Jurkat, Clone E6-1 (cell line): ENCODE data around the gene FBXO38. TPM values are rescaled to one million over a fixed set of nuclear protein-coding genes. Genes with fewer than 3 reads are reported as not detected.

Source experiments
- DNase-seq: peaks from one replicate; pipeline ENCODE4 v3.0.0-alpha.2; 2011; ENCODE audit warnings: low read depth, low spot score
- H3K4me3 ChIP-seq: 2 replicates; pipeline ENCODE4 v1.5.1; 2011; ENCODE audit warnings: mild to moderate bottlenecking, low read length, control low read depth, moderate library complexity
- polyA plus RNA-seq: library from polyadenylated mRNA; unstranded; fragments of >200 nt; gene quantifications from one replicate; pipeline ENCODE4 v1.2.1, GENCODE V29; 2012; ENCODE audit warnings: missing spikeins; ENCODE audit not compliant: insufficient read length, insufficient read depth

The FBXO38 gene, protein sequence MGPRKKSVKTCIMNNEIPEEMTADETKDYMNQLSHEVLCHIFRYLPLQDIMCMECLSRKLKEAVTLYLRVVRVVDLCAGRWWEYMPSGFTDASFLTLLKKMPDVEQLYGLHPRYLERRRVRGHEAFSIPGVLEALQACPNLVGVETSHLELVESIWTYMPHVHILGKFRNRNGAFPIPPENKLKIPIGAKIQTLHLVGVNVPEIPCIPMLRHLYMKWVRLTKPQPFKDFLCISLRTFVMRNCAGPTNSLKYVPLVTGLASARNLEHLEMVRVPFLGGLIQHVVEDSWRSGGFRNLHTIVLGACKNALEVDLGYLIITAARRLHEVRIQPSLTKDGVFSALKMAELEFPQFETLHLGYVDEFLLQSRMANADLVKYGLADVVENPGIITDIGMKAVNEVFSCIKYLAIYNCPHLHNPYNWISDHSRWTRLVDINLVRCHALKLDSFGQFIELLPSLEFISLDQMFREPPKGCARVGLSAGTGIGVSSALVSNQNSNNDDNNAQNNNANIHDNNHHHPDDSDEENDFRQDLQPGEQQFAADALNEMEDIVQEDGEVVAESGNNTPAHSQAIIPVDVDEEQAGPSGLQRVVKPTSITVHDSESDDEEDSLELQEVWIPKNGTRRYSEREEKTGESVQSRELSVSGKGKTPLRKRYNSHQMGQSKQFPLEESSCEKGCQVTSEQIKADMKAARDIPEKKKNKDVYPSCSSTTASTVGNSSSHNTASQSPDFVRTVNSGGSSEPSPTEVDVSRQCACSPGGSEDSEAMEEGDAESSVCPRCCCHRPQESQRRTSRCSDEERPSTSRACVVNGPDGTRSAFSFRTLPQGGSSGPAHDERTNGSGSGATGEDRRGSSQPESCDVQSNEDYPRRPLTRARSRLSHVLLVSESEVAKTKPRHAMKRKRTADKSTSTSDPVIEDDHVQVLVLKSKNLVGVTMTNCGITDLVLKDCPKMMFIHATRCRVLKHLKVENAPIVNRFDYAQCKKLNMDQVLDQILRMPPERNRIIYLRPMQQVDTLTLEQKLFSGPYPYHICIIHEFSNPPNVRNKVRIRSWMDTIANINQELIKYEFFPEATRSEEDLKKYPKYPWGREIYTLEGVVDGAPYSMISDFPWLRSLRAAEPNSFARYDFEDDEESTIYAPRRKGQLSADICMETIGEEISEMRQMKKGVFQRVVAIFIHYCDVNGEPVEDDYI
- 35.2 TPM for polyA plus RNA-seq

DNA sequence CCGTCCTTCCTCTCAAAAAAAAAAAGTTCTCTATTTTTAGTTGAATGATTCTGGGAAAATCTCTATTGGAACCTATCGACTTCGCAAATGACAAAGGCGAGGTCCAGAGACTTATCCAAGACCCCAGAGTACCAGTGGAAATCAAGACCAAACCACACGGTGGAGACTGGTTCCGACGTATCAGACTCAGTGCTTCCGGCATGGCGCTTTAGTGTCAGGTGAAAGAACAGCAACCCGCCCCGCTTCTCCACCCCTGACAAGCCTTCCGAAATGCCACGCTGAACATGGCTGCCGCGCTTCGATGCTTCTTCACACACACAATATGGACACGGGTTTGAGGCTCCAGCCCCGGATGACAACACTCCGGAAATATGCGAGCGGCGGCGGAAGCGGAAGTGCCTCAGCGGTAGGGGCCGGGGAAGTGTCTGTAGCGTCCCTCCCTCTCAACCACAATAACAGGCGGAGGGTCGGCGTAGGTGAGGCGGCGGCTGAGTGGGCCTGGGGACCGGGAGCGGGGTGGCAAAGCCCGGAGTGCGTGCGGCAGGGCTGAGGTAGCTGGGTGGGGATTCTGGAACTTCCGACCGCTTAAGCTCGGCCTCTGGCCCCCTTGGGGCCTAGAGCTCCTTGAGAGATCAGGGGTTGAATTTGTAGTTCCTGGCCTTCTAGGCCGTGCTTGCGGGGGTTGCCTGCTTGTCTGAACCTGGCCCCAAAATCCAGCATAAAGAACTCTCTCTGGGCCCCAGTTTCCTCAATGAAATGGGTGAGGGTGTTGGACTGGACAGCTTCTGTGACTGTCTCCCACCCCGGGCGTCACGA lies at the start of gene FBXO38:
Gene FBXO38 (plus strand): TSS at position 395 of the 816 bp plus-strand sequence. CDS start 10,819 bp downstream, outside the sequence.
- peak within 1 kb of the TSS; percentile 87 for H3K4me3 ChIP-seq
- DNase-seq: peak; percentile 97

DNA sequence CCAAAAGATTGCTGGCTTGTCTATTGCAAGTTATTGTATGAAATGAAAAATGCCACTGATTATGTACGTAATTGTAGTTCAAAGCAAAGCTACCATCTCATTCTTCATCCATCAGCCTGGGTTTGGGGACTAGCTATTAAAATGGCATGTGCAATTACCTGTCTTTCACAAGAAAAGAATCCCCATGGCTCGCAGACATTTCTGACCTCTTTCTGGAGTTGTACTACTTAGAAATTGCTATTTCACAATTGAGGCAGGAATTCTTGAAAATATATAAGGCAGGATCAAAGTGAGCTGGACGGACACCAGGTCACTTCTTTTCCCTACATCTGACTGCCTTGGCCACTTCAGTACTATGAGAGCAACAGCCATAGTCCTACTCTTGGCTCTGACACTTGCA lies 48.5 kb upstream of the FBXO38 start, which contains the start of gene SPINK9:
Gene SPINK9 (plus strand): TSS at position 301 of the 400 bp plus-strand sequence. CDS start 55 bp downstream, at position 356.
- DNase-seq: no peak
- no peak within 1 kb of the TSS for H3K4me3 ChIP-seq

DNA sequence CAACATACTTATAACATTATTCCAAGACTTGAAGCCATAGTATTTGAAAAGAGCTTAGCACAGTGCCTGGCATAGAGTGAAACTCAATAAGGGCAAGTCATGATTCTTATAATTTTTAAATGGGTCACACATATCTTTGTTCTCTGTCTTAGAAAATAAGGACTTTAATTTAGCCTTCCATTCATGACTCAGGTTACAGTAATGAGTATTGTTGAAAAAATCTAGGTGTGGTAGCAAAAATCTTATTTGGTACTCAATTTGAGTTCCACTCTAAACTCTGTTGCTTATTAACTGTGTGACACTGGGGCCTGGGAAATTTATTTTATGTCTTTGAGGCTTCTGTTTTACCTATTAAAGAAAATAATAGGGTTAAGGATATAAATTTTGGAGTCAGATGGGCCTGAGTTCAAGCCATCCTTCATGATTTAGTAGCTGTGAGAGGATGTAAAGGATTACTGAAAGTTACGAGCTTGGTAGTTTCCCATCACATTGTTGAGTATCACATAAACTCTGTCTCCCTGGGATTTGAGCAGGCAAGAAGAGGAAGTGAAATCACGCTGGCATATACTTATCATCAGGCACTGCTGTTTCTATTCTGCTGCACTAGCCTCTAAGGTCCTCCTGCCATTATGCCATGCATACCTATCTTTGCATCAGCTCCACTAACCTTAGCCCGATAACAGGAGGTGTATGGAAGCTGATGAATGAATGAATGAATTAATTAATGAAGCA lies 46.9 kb upstream of the FBXO38 start:
- H3K4me3 ChIP-seq: no peak overlapping the region
- DNase-seq: no peak

DNA sequence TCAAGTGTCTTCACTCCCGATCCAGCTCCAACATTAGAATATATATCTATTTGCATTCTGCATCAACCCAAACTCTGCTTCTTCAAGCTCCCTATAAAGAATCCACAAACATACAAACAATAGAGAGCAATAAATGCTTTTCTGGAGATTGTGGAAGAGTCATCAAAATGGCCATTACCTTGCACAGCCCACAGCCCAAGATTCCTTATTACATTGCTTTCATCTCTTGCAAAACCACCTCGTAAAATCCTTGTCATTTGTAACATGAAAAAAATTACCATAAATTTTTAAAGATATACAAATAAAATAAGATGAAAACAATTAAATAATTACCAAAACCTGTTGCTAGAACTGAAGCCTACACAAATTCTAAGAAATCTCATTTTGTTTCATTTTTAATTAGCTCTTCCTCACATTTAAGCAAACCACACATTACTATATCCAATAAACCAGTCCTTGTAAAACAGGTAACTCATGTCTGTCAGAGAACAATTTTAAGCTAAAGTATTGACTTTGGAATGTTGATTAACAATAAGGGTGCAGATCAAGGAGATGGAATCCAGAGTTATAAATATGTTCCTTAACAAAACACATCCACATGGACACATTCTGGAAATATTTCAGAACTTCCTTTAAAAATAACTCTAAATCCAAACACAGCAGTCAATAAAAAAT lies 41.2 kb upstream of the FBXO38 start:
- H3K4me3 ChIP-seq: no peak overlapping the region
- no peak for DNase-seq

DNA sequence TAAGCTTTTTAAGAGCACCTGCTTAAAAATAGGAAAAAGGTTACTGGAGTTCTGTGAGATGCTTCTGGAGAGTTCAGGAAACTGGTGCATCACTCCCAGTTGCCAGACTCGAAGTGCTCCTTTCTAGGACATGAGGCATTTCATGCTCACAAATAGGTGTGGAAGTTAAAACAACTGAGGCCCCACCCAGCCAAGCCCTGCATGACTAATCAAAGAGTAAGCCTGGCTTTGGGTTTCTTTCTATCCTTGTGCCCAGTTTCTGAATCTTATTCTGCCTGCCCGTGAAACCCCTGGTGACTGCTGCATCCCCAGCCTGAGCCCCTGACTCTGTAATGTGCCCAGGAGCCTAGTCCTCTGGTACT lies 40.7 kb upstream of the FBXO38 start:
- no peak for DNase-seq
- no peak overlapping the region for H3K4me3 ChIP-seq

DNA sequence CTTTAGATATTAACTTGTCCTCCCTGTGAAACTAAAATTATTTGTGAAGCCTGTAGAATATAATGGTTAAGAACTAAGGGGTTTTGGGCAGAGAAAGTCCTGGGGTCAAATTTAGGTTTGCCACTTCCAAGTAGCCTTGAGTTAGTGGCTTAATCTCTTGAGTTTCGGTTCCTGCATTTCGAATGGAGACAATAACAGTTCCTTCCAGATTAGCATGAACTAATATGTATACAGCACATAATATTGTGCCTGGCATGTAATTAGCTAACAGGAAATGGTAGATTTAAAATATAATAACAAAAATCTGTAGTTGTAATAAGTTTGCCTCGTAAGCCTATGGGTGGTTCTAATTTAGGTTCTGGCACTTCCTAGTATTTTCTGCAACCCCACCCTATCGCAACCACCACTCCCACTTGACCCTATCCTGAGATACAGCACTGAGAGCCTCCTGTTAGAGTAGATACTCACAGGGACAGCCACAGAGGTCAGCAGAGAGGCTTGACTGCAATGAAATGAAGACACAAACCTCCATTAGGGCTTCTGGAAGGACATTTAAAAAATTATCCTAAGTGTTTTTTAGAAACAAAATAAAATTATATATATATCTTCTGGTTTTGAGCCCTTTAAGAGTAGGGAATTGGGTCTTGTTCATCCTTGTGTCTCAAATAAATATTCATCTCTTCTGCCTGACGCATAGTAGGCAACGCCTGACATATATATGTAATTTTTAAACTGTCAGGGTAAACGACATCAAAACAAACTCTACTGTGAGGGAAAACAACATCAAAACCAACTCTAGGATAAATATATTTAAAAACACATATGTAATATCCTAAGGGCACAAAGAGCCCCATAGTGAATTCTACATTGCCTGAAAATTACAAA lies 39.9 kb upstream of the FBXO38 start:
- no peak for DNase-seq

DNA sequence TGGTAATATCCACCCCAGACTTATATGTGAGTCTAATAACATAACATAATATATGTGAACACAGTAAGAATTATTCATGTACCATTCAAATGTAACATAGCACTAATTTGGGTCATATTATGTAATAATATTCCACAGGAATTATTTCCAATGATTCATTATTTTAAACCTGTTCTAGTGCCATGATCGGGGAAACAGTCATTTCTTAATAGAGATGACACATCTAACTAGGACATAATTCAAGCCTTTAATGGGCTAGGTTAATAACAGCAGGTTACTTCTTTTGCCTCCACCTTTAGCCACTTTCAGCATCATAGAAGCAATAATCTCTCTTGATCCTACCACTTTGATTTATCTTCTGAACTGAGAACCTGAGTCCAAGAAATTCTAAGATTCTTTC lies 36.1 kb upstream of the FBXO38 start:
- no peak for DNase-seq
- H3K4me3 ChIP-seq: no peak overlapping the region

More for the DNA sequence above, 39.9 kb upstream of the FBXO38 start:
- H3K4me3 ChIP-seq: no peak overlapping the region

DNA sequence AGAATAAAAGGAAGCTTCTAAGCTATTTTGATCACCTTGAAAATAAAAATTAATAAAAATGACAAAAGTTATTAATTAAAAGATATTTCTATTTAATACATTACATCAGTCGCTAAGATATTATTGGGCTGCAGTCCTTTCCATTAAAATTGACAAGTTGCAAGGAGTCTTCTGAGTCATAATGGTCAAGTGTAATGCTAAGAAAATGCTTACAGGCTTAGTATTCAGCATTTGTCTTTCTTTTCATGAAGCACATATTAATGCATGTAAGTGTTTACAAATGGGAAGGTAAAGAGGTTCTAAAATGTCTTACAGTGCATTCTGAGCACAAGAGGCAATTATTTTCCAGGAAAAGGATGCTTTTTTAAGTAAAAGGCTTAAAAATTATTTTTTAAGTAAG lies 31.1 kb upstream of the FBXO38 start:
- H3K4me3 ChIP-seq: no peak overlapping the region

DNA sequence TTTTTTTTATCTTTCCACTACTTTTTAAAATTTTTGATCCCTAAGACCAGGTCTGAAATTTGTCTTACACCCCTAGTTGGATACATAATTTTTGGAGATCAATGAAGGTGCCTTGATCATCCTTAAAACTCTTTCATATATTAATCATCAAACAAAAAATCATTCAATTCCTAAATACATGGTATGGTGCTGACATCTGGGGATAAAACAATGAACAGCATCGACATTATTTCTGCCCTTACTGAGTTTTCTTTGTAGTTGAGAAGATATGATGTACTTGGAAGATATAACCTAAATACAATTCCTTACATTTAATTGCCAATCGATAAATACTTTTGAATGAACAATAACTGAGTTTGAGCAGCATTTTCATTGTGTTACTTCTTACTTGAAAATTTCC lies 30.1 kb upstream of the FBXO38 start:
- no peak for DNase-seq

More for the DNA sequence above, 31.1 kb upstream of the FBXO38 start:
- no peak for DNase-seq

DNA sequence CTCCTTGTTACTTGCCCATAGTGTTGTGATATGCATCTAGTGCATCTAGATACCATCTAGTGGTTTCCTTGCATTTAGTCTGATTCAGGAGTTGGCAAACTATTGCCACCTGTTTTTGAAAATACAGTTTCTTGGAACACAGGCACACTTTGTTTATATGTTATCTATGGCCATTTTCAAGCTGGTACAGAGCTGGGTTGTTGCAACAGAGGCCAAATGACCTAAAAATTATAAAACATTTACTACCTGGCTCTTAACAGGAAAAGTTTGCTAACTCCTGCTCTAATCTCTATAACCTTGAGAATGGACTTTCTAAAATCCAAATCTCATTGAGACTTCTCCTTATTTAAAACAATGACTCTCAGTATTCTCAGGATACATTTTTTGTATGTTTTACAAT lies 19.4 kb upstream of the FBXO38 start:
- no peak for DNase-seq
- no peak overlapping the region for H3K4me3 ChIP-seq

More for the DNA sequence above, 30.1 kb upstream of the FBXO38 start:
- H3K4me3 ChIP-seq: no peak overlapping the region

DNA sequence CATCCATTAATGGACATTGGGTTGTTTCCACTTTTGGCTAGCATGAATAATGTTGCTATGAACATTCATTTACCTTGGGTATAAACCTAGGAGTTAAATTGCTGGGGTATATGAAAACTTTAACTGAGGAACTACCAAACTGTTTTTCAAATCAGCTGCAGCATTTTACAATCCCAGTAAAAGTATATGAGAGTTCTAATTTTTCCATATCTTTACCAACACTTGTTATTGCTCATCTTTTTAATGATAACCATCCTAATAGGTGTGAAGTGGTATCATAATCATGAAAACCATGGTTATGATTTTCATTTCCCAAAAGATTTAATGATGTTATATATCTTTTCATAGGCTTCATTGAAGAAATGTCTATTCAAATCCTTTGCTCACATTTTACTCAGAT lies 15.5 kb upstream of the FBXO38 start:
- no peak for DNase-seq
- H3K4me3 ChIP-seq: no peak overlapping the region

DNA sequence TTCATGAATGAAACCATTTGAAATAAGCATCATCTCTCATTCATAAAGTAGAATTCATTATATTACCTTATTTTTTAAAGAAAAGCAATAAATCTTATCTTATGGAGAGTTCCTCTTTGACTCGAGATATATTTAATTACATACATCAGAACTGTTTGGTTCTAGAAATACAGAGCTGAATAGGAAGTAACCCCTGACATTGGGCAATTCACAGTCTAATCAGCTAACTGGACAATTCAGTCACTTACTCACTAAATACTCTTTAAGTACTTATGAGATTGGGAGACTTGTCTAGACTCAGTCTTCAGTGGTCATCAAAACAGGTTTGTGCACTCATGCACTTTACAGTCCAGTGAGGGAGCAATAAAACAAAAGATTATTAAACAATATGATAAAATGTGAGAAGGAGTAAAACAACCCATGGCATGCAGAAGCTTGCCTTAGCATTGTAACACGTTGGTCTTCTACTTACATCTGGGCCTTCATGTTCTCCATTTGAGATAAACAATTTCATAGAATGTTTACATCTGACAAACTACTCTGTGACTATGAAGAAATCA lies 11.5 kb upstream of the FBXO38 start:
- no peak overlapping the region for H3K4me3 ChIP-seq
- DNase-seq: no peak

DNA sequence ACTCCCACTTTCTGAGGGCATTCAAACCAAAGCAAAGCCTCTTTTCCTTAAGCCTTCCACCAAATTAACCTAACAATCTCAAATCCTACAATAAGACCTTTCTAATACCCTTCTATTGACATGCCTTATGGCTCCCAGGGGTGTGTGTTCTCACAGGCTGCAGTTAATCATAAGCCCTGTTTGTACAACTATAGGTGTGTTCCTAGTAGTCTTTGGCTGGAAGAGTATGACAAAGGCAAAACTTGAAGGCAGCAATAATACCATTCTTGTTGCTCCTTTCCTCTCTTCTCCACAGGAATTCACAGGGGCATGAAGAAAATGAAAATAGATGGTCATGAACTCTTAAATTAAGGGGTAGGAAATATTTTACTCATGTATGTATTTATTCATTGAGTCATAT lies 10.9 kb upstream of the FBXO38 start:
- H3K4me3 ChIP-seq: no peak overlapping the region
- DNase-seq: no peak

DNA sequence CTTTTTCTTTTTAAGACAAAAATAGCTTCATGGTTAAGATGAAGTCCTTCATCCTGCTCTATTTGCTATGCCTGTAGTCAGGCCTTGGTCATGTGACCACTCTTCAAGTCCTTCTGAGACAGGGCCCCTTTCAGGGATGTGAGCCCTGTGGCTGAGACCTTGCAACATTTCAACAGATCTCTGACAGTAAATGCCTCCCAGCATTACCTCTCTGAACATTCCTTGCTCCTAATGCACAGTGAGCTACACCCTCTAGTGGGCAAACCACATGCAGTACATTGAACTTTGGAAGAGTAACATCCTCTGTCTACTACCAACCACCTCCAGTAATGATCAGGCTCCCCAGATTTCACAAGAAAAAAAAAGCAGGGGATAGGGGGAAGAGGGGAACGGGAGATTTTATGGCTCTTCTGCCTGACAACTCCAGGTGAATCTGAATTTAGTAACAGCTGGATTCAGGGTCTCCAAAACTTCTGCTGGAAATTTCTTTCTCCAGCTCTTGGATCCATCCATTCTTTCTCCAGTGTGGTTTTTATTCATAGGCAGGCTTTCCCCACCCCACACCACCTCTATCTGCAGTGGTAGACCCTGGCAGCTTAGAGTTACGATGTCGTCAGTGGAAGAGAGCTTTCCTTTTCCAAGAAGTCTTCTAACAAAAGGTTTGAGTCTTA lies 8.9 kb upstream of the FBXO38 start:
- H3K4me3 ChIP-seq: no peak overlapping the region
- DNase-seq: peak; percentile 42

DNA sequence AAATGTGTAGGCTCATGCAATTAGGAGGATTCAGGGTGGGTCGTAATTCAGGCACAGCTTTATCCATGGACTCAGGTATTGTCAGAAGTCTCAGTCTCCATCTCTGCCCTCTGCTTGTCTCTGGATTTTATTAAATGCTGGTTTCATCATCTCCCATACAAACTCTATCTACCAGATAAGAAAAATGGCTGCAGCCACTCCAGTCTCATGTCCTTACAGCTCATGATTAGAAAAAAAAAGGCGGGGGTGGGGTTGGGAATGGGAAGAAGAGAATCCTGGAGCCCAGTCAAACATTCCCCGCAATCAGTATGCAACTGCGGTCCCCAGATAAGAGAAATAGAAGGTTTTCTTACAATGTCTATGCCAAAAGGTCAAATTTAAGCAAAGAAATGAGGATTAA lies 7.6 kb upstream of the FBXO38 start:
- DNase-seq: no peak
- no peak overlapping the region for H3K4me3 ChIP-seq

DNA sequence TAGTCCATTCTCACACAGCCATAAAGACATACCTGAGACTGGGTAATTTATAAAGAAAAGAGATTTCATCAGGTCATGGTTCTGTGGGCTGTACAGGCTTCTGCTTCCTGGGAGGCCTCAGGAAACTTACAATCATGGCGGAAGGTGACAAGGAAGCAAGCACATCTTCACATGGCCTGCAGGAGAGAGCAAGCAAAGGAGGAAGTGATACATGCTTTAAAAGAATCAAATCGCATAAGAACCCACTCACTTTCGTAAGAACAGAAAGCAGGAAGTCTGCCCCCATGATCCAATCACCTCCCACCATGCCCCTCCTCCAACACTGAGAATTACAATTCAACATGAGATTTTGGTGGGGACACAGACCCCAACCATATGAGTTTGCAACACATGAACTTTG lies 5.1 kb upstream of the FBXO38 start:
- DNase-seq: no peak
- no peak overlapping the region for H3K4me3 ChIP-seq
